B cell (primary cell): ENCODE data around the gene PDZRN4.

Experiments used
- CTCF ChIP-seq: fragments of 200-600 bp; IDR thresholded peaks from one replicate; pipeline ENCODE4 v1.8.0; 2022; ENCODE audit warnings: antibody characterized with exemption, mild to moderate bottlenecking
- EZH2 ChIP-seq: IDR thresholded peaks from 2 replicates; pipeline ENCODE4 v1.6.1; 2012; ENCODE audit warnings: borderline replicate concordance, low read depth, mild to moderate bottlenecking, moderate library complexity, low read length; ENCODE audit not compliant: insufficient read depth, poor library complexity, severe bottlenecking

DNA sequence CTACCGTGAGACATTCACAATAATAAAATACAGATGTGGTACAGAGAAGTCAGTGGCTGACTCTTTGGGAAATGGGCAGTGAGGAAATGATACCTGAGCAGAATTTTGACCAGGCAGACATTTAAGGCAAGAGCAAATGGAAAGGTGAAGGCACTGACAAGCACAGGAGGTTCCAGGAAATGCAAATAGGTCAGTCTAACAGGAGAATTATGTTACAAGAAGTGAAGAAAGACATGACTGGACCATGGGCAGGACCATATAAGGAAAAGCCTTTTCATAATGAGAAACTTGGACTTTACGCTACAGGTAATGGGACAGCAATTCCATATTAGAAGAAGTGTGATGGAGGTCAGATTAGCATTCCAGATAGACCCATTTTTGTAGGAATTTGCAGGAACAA, 338.9 kb downstream of the PDZRN4 start:
- TF ChIP-seq CTCF (no peak), EZH2 (no peak)
